Measurements from ENCODE around the gene CAMKK2.

CAMKK2 gene

DNA sequence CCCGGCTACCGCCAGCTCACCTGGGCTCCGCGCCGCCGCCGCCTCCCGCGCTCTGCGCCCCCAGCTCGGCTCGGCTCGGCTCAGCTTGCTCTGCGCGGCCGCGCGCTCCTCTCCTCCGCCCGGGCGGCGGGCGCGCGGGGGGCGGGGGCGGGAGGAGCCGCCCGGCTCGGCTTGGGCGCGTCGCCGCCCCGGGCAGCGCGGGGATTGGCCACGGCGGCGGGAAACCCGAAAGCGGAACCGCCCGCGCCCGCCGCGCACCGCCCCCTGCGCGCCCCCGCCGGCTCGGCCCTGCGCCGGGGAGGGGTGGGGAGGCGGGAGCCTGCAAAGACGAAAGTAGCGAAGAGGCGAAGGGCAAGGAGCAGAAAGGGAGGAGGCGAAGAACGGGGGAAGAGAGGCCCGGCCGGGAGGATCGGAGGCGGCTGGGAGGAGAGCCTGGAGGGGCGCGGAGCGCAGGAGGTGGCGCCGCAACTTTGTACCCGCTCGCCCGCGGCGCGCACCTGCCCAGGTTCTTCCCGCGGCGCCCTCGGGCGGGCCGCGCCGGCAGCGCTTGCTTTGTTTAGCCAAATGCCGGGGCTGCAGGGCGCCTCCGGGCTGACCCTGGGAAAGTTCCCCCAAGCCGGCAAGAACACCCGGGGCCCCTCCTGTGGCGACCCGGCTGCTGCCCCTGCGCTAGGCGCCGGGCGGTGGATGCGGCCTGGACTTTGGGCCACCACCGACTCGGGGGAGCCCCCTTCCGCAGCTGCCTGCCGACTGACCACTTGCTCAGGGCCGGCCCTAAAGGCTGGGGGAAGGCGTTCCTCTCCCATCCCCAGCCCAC, at the start of gene CAMKK2 (continued):
- TF ChIP-seq, protein P1, sequence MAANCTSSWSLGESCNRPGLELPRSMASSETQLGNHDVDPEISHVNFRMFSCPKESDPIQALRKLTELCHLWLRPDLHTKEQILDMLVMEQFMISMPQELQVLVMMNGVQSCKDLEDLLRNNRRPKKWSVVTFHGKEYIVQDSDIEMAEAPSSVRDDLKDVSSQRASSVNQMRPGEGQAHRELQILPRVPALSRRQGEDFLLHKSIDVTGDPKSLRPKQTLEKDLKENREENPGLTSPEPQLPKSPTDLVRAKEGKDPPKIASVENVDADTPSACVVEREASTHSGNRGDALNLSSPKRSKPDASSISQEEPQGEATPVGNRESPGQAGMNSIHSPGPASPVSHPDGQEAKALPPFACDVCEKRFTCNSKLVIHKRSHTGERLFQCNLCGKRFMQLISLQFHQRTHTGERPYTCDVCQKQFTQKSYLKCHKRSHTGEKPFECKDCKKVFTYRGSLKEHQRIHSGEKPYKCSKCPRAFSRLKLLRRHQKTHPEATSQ (tag by site-specific recombination; IDR thresholded peaks at IDR 0.05) = 0 out of 2 replicates have a peak, but pooled peaks have one; percentile 73
- TF ChIP-seq ZNF76 (tag by site-specific recombination; IDR thresholded peaks at IDR 0.05; ENCODE audit: borderline replicate concordance, low read depth) = peak; percentile 57; the same call in 1 of the 2 replicates
- TF ChIP-seq, protein P2, sequence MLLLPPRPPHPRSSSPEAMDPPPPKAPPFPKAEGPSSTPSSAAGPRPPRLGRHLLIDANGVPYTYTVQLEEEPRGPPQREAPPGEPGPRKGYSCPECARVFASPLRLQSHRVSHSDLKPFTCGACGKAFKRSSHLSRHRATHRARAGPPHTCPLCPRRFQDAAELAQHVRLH (tag by site-specific recombination; IDR thresholded peaks at IDR 0.05) = 0 out of 2 replicates have a peak, but pooled peaks have one; percentile 10
- TF ChIP-seq ZBTB1 (tag by site-specific recombination; IDR thresholded peaks at IDR 0.05) = no peak
- TF ChIP-seq, protein P3, sequence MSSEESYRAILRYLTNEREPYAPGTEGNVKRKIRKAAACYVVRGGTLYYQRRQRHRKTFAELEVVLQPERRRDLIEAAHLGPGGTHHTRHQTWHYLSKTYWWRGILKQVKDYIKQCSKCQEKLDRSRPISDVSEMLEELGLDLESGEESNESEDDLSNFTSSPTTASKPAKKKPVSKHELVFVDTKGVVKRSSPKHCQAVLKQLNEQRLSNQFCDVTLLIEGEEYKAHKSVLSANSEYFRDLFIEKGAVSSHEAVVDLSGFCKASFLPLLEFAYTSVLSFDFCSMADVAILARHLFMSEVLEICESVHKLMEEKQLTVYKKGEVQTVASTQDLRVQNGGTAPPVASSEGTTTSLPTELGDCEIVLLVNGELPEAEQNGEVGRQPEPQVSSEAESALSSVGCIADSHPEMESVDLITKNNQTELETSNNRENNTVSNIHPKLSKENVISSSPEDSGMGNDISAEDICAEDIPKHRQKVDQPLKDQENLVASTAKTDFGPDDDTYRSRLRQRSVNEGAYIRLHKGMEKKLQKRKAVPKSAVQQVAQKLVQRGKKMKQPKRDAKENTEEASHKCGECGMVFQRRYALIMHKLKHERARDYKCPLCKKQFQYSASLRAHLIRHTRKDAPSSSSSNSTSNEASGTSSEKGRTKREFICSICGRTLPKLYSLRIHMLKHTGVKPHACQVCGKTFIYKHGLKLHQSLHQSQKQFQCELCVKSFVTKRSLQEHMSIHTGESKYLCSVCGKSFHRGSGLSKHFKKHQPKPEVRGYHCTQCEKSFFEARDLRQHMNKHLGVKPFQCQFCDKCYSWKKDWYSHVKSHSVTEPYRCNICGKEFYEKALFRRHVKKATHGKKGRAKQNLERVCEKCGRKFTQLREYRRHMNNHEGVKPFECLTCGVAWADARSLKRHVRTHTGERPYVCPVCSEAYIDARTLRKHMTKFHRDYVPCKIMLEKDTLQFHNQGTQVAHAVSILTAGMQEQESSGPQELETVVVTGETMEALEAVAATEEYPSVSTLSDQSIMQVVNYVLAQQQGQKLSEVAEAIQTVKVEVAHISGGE (tag by site-specific recombination; conservative IDR thresholded peaks at IDR 0.05; ENCODE audit: low read depth) = 0 out of 2 replicates have a peak, but pooled peaks have one; percentile 14
- TF ChIP-seq KLF9 (tag by site-specific recombination; IDR thresholded peaks at IDR 0.05; ENCODE audit: low read depth) = peak; percentile 40; the same call in 1 of the 2 replicates
- TF ChIP-seq, protein P4, sequence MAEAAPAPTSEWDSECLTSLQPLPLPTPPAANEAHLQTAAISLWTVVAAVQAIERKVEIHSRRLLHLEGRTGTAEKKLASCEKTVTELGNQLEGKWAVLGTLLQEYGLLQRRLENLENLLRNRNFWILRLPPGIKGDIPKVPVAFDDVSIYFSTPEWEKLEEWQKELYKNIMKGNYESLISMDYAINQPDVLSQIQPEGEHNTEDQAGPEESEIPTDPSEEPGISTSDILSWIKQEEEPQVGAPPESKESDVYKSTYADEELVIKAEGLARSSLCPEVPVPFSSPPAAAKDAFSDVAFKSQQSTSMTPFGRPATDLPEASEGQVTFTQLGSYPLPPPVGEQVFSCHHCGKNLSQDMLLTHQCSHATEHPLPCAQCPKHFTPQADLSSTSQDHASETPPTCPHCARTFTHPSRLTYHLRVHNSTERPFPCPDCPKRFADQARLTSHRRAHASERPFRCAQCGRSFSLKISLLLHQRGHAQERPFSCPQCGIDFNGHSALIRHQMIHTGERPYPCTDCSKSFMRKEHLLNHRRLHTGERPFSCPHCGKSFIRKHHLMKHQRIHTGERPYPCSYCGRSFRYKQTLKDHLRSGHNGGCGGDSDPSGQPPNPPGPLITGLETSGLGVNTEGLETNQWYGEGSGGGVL (tag by site-specific recombination; IDR thresholded peaks at IDR 0.05) = peak; percentile 80
- no peak for TF ChIP-seq ZNF114 (tag by site-specific recombination; IDR thresholded peaks at IDR 0.05)
- peak; percentile 67 for TF ChIP-seq SP7 (tag by site-specific recombination; IDR thresholded peaks at IDR 0.05)
- TF ChIP-seq KLF10 (tag by site-specific recombination; IDR thresholded peaks at IDR 0.05) = peak; percentile 30; the same call in 1 of the 2 replicates
- TF ChIP-seq ZBTB17 (tag by site-specific recombination; IDR thresholded peaks at IDR 0.05) = peak; percentile 27; the same call in 1 of the 2 replicates
- TF ChIP-seq ZNF837 (tag by site-specific recombination; IDR thresholded peaks at IDR 0.05) = no peak
- TF ChIP-seq EGR2 (tag by site-specific recombination; IDR thresholded peaks at IDR 0.05; ENCODE audit: low read depth) = peak; percentile 78
- TF ChIP-seq REPIN1 (tag by site-specific recombination; IDR thresholded peaks at IDR 0.05; ENCODE audit: low read depth) = no peak
- peak; percentile 77 for TF ChIP-seq GLIS2 (tag by site-specific recombination; IDR thresholded peaks at IDR 0.05)
- peak; percentile 42; the same call in 1 of the 2 replicates for TF ChIP-seq ZNF843 (tag by site-specific recombination; IDR thresholded peaks at IDR 0.05)
- peak; percentile 86; the same call in 1 of the 2 replicates for TF ChIP-seq KLF8 (tag by site-specific recombination; IDR thresholded peaks at IDR 0.05)
- TF ChIP-seq ZNF596 (tag by site-specific recombination; IDR thresholded peaks at IDR 0.05) = no peak
- no peak for TF ChIP-seq ZNF404 (tag by site-specific recombination; IDR thresholded peaks at IDR 0.05)
- no peak for TF ChIP-seq ZNF157 (tag by site-specific recombination; IDR thresholded peaks at IDR 0.05)
- peak; percentile 19 for TF ChIP-seq KLF1 (tag by site-specific recombination; IDR thresholded peaks at IDR 0.05)
- TF ChIP-seq ZNF19 (tag by site-specific recombination; IDR thresholded peaks at IDR 0.05; ENCODE audit: low read depth) = no peak
- peak; percentile 75 for TF ChIP-seq ZFHX2 (tag by site-specific recombination; conservative IDR thresholded peaks at IDR 0.05)
- peak; percentile 51; the same call in 1 of the 2 replicates for TF ChIP-seq ZNF324 (tag by site-specific recombination; IDR thresholded peaks at IDR 0.05)
- TF ChIP-seq, protein P5, sequence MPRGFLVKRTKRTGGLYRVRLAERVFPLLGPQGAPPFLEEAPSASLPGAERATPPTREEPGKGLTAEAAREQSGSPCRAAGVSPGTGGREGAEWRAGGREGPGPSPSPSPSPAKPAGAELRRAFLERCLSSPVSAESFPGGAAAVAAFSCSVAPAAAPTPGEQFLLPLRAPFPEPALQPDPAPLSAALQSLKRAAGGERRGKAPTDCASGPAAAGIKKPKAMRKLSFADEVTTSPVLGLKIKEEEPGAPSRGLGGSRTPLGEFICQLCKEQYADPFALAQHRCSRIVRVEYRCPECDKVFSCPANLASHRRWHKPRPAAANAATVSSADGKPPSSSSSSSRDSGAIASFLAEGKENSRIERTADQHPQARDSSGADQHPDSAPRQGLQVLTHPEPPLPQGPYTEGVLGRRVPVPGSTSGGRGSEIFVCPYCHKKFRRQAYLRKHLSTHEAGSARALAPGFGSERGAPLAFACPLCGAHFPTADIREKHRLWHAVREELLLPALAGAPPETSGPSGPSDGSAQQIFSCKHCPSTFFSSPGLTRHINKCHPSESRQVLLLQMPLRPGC (tag by site-specific recombination; IDR thresholded peaks at IDR 0.05) = peak; percentile 38; the same call in 1 of the 2 replicates
- peak; percentile 47; the same call in 1 of the 2 replicates for TF ChIP-seq ZFP69B (tag by site-specific recombination; IDR thresholded peaks at IDR 0.05)
- peak; percentile 26; the same call in 1 of the 2 replicates for TF ChIP-seq ZNF366 (tag by site-specific recombination; conservative IDR thresholded peaks at IDR 0.05)
- TF ChIP-seq ZNF600 (tag by site-specific recombination; IDR thresholded peaks at IDR 0.05) = peak; percentile 35; the same call in 1 of the 2 replicates
- TF ChIP-seq ZNF266 (tag by site-specific recombination; IDR thresholded peaks at IDR 0.05; ENCODE audit: low read depth) = no peak
- TF ChIP-seq ZNF561 (tag by site-specific recombination; IDR thresholded peaks at IDR 0.05; ENCODE audit: borderline replicate concordance) = peak; percentile 76
